HG02610 (cell line): ENCODE results near the gene MBOAT2.
"Not testable (repeated sequence)": the region's sequence is repeated elsewhere in the genome, so short reads cannot be mapped to it uniquely, and the experiment has no call there.

Experiments
- ATAC-seq: cut with Tn5 transposase; IDR thresholded peaks from one replicate; pipeline ENCODE4 v1.9.1; 2021; ENCODE audit warnings: mild to moderate bottlenecking, moderate library complexity; ENCODE audit not compliant: unreplicated experiment

Gene MBOAT2, protein sequence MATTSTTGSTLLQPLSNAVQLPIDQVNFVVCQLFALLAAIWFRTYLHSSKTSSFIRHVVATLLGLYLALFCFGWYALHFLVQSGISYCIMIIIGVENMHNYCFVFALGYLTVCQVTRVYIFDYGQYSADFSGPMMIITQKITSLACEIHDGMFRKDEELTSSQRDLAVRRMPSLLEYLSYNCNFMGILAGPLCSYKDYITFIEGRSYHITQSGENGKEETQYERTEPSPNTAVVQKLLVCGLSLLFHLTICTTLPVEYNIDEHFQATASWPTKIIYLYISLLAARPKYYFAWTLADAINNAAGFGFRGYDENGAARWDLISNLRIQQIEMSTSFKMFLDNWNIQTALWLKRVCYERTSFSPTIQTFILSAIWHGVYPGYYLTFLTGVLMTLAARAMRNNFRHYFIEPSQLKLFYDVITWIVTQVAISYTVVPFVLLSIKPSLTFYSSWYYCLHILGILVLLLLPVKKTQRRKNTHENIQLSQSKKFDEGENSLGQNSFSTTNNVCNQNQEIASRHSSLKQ

DNA sequence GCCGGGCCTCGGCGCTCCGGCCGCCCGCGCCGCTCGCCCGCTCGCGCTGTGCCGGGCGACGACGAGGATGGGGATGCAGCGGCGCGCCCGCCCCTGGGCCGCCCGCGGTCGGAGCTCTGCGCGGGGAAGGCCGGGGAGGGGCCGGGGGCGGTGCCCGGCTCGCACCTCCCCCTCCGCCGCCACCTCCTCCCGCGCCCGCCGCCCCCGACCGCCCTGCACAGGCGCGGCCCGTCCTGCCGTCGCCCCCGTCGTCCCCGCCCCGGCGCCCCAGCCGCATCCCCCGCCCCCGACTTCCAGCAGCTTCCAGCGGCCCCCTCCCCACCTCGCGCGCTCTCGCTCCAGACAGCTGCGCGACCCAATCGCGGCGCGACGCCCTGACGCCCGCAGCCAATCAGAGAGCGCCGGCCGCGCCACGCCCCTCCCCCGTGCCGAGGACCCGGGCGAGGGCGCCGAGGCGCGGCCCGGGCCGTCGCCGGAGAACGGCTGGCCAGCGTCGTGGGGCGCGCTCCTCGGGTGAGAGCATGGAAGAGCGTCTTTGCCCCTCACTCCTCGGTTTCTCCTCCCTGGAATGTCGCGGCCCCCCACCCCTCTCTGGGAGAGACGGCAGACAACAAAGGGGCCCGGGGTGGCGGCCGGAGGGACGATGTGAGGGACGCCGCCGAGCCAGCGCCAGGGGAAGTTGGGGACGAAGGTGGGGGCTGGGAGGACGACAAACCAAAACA, at the start of gene MBOAT2:
TSS of gene MBOAT2 (minus strand) at position 69 of the 722 bp plus-strand sequence. CDS start 70 bp downstream, outside the sequence.
- peak; percentile 86 for ATAC-seq

DNA sequence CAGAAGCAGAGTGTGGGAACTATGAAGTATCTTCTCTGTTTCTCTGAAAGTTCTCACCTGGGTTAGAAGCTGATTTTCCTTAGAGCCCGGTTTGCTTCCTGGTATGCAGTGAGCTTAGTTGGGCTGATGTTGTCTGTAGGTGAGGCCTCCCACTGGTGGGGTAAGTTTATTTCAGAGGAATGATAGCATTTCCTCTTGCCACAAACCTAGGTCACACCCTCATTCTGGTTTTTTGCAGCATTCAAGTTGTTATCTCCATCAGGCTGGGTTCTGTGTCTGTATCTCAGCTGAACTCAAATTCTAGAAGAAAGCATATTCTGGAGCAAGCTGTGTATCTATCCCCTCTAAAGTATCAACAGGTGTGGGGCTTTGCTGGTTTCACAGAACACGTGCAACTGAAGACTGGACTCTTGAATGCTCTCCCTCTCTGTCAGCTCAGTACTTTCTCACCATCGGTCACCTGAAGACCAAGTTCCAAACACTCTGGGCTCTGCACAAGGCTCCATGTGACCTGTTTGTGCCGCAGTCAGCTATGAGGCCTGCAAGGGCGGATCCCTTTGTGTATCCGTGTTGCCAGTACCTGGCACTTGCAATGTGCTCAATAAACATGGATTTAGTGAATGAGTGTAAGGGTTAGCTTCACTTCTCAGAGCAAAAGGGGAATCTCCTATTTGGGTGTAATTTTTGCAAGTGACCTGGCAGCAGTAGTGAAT, 49.5 kb upstream of the MBOAT2 start:
- no peak for ATAC-seq

DNA sequence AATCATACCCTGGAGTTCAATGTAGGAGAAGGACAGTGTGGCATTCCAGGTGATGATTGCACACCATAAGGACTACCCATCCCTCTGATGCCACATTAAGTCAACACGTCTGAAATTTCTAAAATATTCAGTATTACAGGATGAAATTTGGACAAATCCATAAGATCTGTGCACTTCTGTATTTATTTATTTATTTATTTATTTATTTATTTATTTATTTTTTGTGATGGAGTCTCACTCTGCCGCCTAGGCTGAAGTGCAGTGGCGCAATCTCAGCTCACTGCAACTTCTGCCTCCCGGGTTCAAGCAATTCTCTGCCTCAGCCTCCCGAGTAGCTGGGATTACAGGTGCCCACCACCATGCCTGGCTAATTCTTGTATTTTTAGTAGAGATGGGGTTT, 48.0 kb upstream of the MBOAT2 start:
- not testable (repeated sequence) for ATAC-seq

DNA sequence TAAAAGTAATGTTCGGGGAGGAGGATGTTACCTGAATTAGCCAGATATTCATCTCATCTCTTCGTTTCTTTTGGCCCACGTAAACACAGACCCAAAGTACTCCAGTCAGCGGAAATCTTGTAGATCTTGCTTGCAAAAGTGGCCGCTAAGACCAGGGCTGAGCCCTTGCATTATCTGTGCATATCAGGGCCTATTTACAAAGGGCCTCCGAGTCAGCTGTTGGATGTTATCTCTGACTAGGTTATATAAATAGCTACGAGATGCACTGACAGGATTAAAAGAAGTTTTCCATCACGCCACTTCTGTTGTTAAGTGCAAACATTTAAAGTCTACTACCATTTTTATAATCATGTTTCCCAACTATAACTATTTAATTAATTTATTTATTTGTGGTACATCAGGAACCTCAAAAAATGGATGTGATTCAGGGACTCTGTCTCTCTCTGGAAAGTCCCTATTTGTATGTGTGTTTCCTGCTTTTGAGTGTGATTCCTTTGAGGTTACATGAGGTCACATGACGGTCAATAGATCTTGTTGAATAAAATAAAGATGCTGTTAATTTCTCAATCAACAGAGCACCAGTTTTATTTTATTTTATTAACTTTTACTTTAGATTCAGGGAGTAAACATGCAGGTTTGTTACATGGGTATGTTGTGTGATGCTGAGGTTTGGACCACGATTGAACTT, 46.8 kb upstream of the MBOAT2 start:
- ATAC-seq: no peak

DNA sequence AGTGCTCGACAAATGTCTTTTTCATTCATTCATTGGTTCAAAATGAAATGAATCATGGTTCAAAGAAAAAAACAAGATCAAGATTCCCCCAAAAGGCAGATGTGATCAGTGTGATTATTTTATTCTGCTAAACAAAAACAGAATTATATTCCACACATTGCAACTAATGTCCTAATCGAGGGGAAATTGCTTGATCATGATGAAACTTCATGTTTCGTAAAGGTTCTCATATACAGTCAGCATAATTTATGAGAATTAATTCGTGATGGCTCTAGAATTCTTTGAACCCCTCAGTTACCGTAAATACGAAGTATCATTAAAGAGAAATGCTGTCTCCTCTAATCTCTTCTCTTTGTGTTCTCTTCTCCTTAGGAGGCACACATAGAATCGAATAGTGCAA, 42.1 kb upstream of the MBOAT2 start:
- ATAC-seq: no peak

DNA sequence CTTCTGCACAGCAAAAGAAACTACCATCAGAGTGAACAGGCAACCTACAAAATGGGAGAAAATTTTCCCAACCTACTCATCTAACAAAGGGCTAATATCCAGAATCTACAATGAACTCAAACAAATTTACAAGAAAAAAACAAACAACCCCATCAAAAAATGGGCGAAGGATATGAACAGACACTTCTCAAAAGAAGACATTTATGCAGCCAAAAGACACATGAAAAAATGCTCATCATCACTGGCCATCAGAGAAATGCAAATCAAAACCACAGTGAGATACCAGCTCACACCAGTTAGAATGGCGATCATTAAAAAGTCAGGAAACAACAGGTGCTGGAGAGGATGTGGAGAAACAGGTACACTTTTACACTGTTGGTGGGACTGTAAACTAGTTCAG, 40.0 kb upstream of the MBOAT2 start:
- ATAC-seq: not testable (repeated sequence)

DNA sequence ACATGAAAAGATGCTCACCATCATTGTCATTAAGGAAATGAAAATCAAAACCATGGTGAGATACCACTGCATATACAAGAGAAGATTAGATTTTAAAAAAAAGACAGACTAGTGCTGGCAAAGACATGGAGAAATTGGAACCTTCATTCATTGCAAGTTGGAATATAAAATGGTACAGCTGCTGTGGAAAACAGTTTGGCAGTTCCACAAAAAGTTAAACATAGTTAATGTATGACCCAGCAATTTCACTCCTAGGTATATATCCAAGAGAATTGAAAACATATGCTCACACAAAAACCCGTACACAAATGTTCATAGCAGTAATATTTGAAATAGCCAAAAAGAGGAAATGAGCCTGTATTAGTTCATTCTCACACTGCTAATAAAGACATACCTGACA, 33.7 kb upstream of the MBOAT2 start:
- no peak for ATAC-seq

DNA sequence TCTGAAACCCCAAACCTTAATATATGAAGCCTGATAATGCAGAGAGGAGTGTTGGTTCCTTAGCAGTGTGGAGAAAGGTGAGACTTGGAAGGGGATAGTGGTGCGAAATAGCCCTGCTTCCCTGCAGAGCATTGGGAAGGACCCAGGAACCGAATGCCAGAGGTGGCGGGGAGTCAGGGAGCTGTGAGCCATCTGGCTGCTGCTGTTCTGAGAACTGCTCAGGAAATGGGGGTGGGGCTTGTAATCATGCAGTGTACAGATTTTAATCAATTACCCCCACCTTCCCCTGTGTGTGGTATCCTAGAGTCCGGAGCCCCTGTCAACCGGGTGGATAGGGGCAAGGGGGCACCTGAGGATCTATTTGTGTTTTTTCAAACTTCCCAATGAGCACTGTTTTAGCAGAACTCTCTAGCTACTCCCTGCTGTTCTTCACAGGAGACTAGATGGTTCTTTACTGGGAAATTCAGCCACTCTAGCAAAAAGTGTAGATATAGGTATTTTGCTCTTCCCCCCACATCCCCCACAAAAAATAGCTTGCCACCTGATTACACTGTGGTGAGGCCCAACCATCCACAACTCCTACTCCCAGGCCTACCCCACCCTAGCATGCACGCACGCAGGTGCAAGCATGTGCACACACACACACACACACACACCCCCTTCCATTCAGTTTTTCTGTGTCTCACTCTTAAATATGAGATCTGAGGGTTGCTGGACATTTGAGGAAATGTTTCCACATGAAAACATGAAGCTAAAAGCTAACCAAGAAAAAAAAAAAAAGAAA, 30.1 kb upstream of the MBOAT2 start:
- no peak for ATAC-seq

DNA sequence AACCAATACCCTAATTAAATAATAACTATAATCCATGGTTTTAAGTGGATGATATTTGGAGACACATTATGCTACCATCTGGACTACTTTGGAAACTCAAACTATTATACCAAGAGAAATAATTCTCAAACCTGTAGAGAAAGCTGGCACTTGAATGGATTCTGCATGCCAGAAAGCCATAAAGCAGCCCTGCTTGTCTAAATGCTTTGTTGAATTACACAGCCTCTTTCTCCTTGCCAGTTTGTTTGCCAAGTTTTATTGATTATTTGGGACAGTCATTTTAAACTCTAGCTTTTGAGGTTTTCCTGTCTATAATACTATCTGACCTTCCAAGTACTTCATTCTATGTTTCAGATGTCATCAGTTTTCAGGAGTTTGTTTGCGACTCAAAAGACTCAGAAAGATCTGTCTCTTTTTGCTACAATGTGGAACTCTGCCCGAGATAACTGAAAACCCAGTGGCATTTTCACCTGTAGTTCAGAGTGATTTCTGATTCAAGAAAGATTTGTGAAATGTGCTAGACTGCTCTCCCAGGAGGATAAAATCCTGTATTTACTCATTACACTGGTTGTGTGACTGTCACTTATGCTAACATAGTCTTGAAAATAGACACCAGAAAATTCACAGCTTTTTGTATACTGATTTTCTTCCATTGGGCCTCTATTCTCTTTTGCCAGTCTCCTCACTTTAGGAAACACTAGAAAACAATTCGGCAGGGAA, 29.2 kb upstream of the MBOAT2 start:
- no peak for ATAC-seq

DNA sequence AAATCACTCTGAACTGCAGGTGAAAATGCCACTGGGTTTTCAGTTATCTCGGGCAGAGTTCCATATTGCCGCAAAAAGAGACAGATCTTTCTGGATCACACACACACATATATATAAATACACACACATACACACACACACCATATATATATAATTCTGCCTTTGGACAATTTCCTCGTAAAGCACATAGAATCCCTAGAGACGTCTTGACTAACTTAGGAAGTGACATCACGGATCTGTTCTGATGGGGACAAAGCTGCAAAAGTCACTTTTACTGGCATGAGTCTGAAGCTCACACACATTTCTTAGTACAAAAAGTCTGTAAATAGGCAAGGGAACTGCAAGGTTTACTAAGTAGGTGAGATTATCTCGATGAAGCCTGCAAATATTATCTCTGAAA, 28.6 kb upstream of the MBOAT2 start:
- ATAC-seq: no peak

DNA sequence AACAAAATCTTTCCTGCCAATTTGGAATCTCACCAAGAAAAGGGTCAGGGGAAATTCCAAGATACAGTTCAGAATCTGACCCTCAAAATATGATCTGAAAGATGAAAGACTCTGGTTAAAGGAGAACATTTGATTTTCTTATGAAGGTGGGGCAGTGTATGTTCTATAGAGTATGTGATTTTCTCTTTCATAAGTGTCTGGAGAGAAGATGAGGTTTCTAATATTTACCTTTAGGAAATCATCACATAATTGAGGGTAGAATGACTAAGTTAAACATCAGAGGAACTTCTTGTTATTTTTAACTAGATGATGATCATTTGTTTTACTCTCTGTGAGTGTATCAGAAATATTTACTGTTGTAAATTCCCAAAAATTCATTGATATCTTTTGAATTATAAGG, 27.8 kb upstream of the MBOAT2 start:
- no peak for ATAC-seq

DNA sequence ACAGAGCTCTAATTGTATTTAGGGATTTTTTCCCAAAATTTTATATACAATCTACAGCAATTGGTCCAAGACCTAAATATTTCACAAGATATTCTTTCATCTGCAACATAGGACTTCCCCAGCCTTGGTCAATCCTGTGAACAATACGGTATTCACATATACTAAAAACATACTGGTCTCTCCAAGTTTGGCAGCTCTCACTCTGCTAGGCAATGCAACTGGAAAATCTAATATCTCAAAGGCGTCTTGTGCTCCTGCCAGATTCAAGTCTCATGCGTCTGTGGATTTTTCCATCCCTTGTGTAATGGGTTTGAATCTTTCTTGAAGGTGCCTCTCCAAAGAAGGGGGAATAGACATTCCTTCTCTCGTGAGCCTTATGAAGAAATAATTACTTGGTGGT, 27.4 kb upstream of the MBOAT2 start:
- no peak for ATAC-seq

DNA sequence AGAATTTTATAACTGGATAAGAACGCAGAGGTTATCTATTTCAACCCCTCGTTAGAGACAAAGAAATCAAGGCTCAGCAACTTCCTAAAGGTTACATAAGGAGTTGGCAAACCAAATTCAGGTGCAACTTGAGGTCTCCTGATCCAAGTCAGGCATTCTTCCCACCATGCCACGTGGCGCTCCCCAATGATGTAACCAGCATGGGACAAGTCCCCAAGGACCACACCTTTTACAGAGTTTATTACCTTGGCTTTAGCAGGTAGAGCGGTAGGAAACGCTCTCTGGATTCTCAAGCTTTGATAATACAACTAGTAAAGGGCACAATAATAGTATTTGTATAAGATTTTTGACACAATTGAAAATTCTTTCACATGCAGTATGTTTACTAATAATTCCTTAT, 26.7 kb upstream of the MBOAT2 start:
- no peak for ATAC-seq

DNA sequence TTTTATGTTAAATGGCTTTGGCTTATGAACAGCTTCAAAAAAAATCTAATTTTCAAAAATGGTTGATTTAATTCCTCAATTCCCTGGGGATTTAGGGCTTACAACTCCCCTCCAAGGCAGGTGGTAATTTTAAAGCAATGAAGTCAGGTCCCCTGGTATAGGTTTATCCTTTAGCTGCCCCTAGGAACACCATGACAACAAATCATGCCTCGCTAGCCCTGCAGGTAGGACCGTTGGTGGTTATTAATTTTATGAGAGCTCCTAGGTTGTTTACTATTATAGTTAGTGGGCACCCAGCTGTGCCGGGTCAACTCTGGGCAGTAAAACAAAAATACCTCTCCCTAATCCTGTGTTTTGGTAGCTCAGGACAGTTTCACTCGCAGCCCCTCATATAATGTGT, 26.2 kb upstream of the MBOAT2 start:
- ATAC-seq: no peak

DNA sequence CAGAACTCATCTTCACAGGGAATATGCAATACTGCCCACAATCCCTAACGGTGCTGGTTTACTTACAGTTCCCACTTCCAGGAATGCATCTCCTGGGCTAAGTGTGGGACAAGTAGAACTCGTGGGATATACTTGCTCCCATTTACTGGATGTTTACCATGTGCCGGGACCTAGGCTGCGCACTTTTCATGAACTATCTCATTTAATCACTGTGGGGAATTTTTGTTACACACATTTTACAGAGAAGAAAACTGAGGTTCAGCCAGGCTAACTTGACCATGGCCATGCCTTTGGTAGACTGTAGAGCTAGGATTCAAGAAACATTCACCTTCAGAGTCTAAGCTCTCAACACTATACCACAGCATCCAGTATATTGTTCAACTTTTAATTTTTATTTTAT, 24.4 kb upstream of the MBOAT2 start:
- no peak for ATAC-seq

DNA sequence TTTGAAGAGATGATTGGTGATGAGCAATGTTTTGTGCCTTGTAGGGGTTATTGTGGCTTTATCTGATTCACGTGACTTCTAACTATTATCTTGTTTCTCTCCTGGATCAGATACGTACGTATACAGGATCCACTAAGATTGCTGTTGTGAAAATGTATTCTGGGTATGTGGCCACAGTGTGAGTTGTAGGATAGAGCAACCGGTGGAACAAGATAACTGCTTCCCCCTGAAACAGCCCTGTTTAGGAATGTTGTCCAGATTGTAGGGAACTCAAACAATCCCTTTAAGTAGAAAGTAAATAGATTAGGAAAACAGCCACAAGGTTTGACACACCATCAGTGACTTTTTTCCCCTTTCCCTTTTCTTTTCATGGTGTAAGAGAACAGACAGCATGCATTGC, 22.3 kb upstream of the MBOAT2 start:
- no peak for ATAC-seq

DNA sequence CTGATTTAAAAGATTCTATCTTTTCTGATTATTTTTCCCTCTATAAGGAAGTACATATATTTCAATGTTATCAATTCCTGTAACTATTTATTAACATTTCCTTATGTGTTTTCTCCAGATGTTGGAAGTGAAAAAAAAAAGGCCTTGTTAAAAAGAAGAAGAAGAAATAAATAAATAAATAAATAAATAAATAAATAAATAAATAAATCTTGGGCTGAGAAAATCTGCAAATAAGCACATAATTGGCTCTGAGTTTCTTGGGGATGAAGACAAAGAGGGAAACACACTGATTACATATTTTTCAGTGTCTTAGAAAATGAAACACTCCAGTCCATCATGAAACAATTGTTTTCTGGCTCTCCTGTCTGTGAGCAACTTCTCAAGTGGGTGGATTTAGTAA, 21.1 kb upstream of the MBOAT2 start:
- ATAC-seq: no peak

DNA sequence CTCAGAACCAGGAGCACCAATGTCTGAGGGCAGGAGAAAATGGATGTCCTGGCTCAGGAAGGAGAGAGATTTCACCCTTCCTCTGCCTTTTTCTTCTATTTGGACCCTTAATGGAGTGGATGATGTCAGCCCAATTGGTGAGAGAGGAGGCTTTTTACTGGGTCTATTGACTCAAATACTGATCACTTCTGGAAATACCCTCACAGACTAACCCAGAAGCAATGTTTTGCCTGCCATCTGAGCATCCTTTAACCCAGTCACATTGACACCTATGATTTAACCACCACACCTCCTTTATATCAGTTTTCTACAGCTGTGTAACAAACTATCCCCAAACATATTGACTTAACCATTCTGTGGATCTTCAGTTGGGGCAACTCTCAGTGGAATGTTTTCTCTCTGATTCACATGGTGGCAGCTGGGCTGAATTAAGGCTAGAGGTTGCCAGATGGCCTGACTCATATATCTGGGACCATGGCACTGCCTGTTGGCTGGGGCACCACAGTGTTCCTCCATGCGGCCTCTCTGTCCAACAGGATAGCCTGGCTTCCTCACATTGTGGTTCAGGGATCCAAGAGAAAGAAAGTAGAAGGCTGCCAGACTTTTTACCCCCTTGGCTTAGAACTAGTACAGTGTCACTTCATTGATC, 18.2 kb upstream of the MBOAT2 start:
- ATAC-seq: no peak

DNA sequence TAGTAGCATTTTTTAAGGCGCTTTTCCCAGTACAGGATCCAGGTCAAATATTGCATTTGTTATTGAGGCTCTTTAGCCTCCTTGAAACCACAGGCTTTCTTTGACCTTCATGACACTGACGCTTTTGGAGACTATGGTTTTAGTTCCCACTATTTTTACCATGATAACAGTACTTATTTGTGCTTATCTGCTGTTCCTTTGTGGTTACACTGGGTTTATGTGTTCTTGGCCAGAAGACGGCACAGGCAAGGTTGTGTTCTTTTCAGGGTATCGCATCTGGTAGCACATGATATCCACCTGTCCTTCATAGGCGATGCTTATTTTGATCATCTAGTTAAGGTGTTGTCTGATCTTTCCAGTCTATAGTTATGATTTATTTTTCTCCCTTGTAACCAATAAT, 16.8 kb upstream of the MBOAT2 start:
- no peak for ATAC-seq
